Panc1 (cell line): ENCODE measurements around the gene ADAM33.

Experiments used
- POLR2AphosphoS5 ChIP-seq: IDR thresholded peaks from 2 replicates; pipeline ENCODE4 v1.6.1; 2012; ENCODE audit warnings: mild to moderate bottlenecking, low read depth, low read length, moderate library complexity
- TF ChIP-seq, protein P1 (sequence below): fragments of 450-650 bp; IDR thresholded peaks from 2 replicates; pipeline ENCODE4 v1.5.1; 2017; ENCODE audit warnings: mild to moderate bottlenecking
- TF ChIP-seq, protein P2 (sequence below), 2 experiments: IDR thresholded peaks; 2 replicates each; pipeline ENCODE4 v1.6.1; 2011 to 2012; ENCODE audit warnings: low read depth in 2 of 2, control low read depth in 1 of 2, low read length in 1 of 2, mild to moderate bottlenecking in 1 of 2, moderate library complexity in 1 of 2; ENCODE audit not compliant: insufficient read depth in 1 of 2

DNA sequence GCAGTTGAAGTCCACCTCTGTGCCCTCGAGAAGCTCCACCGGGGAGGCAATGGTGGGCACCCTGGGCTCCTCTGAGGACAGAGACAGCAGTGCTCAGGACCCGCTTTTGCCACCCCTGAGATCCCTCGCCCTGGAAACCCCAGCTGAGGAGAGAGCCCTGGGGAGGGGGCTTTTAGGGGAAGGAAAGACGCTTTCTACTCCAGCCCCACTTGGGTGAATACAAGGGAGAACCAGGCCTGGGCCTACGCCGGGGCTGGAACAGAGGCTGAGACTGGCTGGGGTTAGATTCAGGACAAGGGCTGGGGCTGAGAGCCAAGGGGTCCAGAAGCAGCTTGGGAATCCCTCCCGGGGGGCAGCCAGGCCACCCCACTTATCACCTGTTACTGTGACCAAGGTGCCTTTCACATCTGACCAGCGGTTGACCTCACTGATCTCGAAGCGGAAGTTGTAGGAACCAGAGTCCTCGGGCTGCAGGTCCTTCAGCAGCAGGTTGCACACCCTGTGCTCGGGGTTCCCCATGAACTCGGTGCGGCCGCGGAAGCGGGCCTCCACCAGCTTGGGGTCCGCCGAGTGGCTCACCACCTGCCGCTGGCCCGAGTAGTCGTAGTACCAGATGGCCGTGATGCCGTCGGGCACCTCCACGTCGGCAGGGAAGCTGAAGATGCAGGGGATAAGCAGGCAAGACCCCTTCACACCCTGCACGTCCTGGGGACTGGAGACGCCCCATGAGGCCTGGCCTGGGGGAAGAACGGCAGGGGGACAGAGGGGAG lies 24.3 kb upstream of the ADAM33 start:
- TF ChIP-seq, protein P1, sequence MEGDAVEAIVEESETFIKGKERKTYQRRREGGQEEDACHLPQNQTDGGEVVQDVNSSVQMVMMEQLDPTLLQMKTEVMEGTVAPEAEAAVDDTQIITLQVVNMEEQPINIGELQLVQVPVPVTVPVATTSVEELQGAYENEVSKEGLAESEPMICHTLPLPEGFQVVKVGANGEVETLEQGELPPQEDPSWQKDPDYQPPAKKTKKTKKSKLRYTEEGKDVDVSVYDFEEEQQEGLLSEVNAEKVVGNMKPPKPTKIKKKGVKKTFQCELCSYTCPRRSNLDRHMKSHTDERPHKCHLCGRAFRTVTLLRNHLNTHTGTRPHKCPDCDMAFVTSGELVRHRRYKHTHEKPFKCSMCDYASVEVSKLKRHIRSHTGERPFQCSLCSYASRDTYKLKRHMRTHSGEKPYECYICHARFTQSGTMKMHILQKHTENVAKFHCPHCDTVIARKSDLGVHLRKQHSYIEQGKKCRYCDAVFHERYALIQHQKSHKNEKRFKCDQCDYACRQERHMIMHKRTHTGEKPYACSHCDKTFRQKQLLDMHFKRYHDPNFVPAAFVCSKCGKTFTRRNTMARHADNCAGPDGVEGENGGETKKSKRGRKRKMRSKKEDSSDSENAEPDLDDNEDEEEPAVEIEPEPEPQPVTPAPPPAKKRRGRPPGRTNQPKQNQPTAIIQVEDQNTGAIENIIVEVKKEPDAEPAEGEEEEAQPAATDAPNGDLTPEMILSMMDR: no peak
- TF ChIP-seq, protein P2, sequence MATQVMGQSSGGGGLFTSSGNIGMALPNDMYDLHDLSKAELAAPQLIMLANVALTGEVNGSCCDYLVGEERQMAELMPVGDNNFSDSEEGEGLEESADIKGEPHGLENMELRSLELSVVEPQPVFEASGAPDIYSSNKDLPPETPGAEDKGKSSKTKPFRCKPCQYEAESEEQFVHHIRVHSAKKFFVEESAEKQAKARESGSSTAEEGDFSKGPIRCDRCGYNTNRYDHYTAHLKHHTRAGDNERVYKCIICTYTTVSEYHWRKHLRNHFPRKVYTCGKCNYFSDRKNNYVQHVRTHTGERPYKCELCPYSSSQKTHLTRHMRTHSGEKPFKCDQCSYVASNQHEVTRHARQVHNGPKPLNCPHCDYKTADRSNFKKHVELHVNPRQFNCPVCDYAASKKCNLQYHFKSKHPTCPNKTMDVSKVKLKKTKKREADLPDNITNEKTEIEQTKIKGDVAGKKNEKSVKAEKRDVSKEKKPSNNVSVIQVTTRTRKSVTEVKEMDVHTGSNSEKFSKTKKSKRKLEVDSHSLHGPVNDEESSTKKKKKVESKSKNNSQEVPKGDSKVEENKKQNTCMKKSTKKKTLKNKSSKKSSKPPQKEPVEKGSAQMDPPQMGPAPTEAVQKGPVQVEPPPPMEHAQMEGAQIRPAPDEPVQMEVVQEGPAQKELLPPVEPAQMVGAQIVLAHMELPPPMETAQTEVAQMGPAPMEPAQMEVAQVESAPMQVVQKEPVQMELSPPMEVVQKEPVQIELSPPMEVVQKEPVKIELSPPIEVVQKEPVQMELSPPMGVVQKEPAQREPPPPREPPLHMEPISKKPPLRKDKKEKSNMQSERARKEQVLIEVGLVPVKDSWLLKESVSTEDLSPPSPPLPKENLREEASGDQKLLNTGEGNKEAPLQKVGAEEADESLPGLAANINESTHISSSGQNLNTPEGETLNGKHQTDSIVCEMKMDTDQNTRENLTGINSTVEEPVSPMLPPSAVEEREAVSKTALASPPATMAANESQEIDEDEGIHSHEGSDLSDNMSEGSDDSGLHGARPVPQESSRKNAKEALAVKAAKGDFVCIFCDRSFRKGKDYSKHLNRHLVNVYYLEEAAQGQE (IDR thresholded peaks at IDR 0.05; ENCODE audit: insufficient read depth in 1 of 2, low read depth in 2 of 2, low read length in 1 of 2): no peak
- no peak for TF ChIP-seq POLR2AphosphoS5
